ENCODE results near the gene GNAI1. TPM values are rescaled to one million over a fixed set of nuclear protein-coding genes. Genes with fewer than 3 reads are reported as not detected.

GNAI1 gene
- polyA plus RNA-seq, 1 donor: 112 TPM

GRCh38 chr7:80131675-80132435, 2.8 kb upstream of the GNAI1 start:
- DNase-seq: no peak

DNA sequence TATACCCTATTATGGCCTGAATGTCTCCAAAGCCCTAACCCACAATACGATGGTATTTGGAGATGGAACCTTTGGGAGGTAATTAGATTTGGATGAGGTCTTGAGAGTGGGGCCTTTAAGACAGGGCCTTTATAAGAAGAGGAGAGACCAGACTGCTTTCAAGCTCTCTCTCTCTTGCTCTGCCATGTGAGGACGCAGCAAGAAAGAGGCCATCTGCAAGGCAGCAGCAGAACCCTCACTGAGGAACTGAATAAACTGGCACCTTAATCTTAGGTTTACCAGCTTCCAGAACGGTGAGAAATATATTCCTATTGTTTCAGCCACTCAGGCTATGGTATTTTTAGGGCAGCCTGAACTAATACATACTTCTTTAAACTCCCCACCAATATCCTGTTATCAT, 2.0 kb upstream of the GNAI1 start:
- no peak for DNase-seq

GRCh38 chr7:80133361-80134114, 1.1 kb upstream of the GNAI1 start:
- DNase-seq: no peak

- DNase-seq: no peak
Measured at GRCh38 chr7:80134115-80134535, 506 bp upstream of the GNAI1 start.

DNA sequence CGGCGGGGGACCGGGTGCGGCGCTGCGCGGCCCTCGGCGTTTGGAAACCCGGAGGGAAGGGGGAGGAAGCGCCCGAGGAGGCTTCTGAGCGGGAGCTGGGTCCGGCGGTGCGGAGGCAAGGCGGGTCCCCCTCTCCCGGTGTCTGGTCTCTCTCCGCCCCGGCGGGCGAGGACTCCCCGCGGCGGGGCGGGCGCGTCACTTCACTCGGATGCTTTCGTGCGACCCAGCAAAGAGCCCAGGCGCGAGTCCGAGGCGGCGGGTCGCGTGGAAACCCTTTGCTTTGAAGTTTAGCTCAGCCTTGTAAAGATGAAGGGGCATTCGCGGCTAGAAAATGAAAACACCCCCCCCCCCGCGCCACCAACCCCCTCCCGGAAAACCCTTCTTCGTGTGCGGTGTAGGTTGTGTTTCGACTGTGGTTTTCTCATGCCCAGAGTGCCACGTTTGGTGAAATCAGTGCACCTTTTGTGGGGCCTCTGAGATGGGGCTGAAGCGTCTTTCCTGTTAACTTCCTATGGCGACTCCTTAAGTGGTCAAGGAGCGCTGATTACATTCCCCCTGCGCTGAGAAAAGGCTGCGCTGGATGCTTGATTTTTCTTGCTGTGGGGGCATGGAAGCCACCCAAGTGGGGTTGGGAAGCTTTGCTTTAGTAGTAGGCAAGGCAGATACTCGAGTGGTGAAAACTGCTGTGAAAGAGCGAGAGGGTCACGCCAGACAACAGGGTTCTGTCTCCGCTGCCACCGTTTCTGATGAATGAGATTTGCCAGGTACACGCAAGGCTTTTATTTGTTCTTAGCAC, 876 bp downstream of the GNAI1 start:
- DNase-seq: peak; percentile 54

GRCh38 chr7:80136261-80137055, 1.8 kb downstream of the GNAI1 start:
- DNase-seq: no peak

DNA sequence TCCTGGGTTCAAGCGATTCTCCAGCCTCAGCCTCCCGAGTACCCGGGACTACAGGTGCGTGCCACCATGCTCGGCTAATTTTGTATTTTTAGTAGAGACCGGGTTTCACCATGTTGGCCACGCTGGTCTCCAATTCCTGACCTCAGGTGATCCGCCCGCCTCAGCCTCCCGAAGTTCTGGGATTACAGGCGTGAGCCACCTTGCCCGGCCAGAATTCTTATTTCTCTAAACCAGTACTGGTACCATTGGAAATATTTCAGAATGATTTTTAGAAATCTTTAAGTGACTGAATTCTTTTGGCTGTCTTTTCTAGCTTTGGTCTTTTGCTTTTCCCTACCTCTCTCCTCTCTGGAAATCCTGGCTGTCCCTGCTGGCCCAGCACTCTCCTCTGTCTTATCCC, 2.8 kb downstream of the GNAI1 start:
- DNase-seq: no peak

- no peak for DNase-seq
Measured at GRCh38 chr7:80139236-80139635, 4.6 kb downstream of the GNAI1 start.

GRCh38 chr7:80140388-80140787, 5.8 kb downstream of the GNAI1 start:
- no peak for DNase-seq

GRCh38 chr7:80141376-80141775, 6.7 kb downstream of the GNAI1 start:
- DNase-seq: no peak

GRCh38 chr7:80142853-80143580, 8.4 kb downstream of the GNAI1 start:
- DNase-seq: no peak

DNA sequence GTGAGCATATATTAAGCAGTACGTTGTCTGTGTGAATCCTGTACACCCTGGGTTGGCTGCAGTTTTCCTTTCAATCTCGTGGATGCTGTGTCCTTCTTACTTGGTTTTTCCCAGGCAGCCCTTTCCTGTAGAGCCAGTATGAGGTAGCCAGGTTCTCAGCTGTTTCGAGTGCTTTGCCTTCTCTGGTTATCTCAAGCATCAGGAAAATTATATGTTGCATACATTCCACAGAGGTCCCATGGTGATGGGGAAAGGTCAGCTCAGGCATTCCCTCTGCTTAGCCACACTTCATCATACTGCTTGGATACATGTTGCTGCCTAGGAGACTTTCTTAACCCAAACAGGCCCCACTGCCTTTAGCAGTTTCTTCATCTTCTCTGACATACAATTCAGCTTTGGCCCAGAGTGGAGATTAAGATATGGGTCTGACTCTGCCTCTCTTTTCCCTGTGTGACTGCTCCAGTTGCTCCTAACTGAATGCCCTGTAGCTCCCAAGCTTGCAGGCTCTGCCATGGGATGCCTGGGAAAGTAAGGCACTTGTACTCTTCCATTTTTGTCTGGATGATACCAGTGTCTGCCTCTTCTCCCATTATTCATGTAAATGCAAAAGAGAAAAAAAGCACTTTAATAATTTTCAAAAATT, 11.3 kb downstream of the GNAI1 start:
- no peak for DNase-seq

DNA sequence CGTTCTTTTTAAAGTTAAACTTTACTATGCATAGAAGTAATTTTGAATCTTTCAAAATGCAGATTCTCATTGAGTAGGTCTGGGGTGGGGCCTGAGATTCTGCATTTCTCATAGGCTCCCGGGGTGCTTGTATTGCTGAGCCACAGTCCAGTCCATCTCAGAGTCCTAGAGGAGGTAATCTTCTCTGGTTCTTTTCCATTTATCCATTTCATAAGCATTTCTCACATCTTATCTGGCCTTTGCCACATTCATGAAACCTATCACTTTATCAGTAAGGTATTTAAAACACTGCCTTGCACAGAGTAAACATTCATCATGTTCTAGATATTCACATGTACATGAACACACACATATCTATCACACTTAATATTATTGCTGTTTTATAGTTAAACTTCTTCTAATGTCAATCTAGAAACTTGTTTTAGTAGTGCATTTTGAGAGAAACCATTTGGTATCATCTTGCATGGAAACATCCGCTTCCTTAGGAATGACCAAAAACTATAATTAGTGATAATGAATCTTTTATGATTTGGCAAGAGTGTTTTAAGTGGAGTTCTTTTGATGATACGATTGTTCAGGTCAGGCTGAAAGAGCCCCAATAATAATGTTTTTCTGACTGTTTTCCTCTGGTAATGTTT, 12.0 kb downstream of the GNAI1 start:
- DNase-seq: no peak

GRCh38 chr7:80147543-80148391, 13.1 kb downstream of the GNAI1 start:
- peak; percentile 40 for DNase-seq

DNA sequence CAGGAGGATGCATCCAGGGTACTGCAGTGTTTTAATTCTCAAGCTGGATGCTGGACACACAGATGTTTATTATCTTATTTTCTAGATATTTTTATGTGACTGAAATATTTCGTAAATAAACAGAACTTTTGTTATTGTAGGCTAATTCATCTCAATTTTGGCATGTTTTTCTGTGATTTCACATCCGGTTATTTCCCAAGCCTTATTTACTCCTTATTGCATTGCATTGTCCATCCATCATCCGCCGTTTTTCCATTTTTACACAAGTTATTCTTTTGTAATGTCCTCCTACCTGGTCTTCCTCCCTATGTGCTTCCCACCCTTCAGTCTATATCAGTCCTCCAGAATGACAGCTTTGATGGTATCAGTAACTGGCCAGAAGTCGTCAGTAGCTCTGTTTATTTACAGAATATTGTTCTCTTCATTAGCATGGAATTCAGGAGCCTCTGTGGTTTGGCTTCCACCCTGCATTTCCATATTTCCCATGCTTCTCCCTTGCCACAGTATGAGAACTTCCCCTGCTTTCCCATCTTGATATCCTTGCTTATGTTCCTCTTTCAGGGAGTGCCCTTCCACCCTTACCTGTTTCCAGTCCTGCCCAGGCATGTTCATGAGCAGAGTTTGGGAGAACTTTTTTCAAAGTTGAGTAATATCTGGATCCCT, 16.1 kb downstream of the GNAI1 start:
- DNase-seq: no peak

- no peak for DNase-seq
Measured at GRCh38 chr7:80151274-80151665, 16.6 kb downstream of the GNAI1 start.

GRCh38 chr7:80153446-80153845, 18.8 kb downstream of the GNAI1 start:
- DNase-seq: no peak

DNA sequence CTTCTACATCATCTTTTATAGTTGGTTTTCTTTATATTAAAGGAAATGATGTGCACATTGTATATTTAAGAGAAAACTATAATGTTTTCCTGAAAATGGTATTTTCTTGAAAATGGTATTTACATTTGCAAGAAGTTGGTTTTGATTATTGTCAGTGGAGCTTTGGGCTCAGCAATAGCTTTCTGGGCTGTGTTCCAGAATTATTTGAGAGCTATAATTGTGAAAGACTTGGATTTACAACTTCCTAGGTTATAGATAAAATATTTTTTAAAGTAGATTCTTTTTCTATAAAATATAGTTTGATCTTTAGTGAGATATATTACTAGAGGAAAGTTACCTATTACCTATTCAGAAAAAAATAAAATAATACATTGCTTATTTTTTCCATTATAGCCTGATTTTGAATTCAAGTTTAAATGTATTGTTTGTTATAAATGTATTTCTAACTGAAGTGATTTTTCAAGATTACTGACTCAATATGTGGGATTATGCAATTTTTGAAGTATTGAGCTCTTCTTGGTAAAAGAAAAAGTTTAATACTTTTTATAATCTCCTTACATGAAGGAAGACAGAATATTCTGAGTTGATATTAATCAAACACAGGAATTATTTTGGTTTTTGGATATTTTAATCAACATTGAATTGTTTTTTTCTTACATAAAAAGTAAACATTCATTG, 20.2 kb downstream of the GNAI1 start:
- no peak for DNase-seq
